HCT116 (cell line): ENCODE data around the gene CCDC102B. TPM values are rescaled to one million over a fixed set of nuclear protein-coding genes. Genes with fewer than 3 reads are reported as not detected.

Source experiments
- ATAC-seq: fragments of 200-7000 bp; cut with Tn5 transposase; 2 replicates; pipeline ENCODE4 v1.9.1; 2020; ENCODE audit warnings: mild to moderate bottlenecking, moderate library complexity
- BruUV-seq: library from RNA; stranded (reverse); fragments of 400-500 nt; replicated peaks from 2 replicates; lab custom pipeline; 2021; lab: Mats Ljungman, UMichigan
- CTCF ChIA-PET: fragments of 300-600 bp; sonication (Branson Sonifier 250); formaldehyde crosslinking; loops from one replicate; lab custom pipeline; 2021; ENCODE audit warnings: antibody characterized with exemption; lab: Charles Lee
- POLR2A ChIA-PET: fragments of 300-600, 350-600 bp; sonication (Branson Sonifier 250); formaldehyde crosslinking; loops from one replicate; lab custom pipeline; 2021; ENCODE audit warnings: antibody characterized with exemption; lab: Charles Lee
- RAD21 ChIA-PET, 2 experiments: fragments of 300-600 bp; sonication (Branson Sonifier 250); formaldehyde crosslinking; loops; one replicate each; lab custom pipeline; 2023; ENCODE audit warnings: low total read pairs in 2 of 2; ENCODE audit not compliant: uncharacterized antibody in 2 of 2, unreplicated experiment in 2 of 2, low non-redundant PET in 1 of 2; lab: Charles Lee
- DNase-seq: peaks from one replicate; pipeline ENCODE4 v3.0.0-alpha.2; 2010; ENCODE audit warnings: low read depth, low spot score
- H2AFZ ChIP-seq: fragments of 200-600 bp; shearing (Covaris generic), sonication (generic); 2 replicates; pipeline ENCODE4 v1.6.1; 2017; ENCODE audit warnings: low read depth, mixed run types, mixed read lengths, antibody characterized with exemption, low read length; ENCODE audit not compliant: poor library complexity, severe bottlenecking
- H3K27ac ChIP-seq: 2 replicates; pipeline ENCODE4 v1.5.1; 2012; ENCODE audit warnings: low read depth, low read length
- H3K27me3 ChIP-seq: fragments of 200-600 bp; sonication (generic); 2 replicates; pipeline ENCODE4 v1.6.1; 2016; ENCODE audit warnings: mixed run types, low read length, mixed read lengths; ENCODE audit not compliant: insufficient read depth
- H3K36me3 ChIP-seq, 2 experiments: fragments of 200-500 bp in 1 of 2; fragments of 200-600 bp in 1 of 2; sonication (Bioruptor generic) in 1 of 2; sonication (generic) in 1 of 2; 2 replicates each; pipeline versions ENCODE4 v1.5.1 to v1.6.1; 2014 to 2016; ENCODE audit warnings: low read length in 2 of 2, inconsistent platforms in 1 of 2, mixed read lengths in 1 of 2, mixed run types in 1 of 2; ENCODE audit not compliant: insufficient read depth in 2 of 2, control insufficient read depth in 1 of 2
- H3K4me1 ChIP-seq, 2 experiments: fragments of 200-600 bp in 1 of 2; sonication (generic) in 1 of 2; 2 replicates each; pipeline versions ENCODE4 v1.5.1 to v1.6.1; 2012 to 2017; ENCODE audit warnings: low read length in 2 of 2, inconsistent platforms in 1 of 2, mild to moderate bottlenecking in 1 of 2, mixed read lengths in 1 of 2, mixed run types in 1 of 2, moderate library complexity in 1 of 2; ENCODE audit not compliant: insufficient read depth in 2 of 2, control insufficient read depth in 1 of 2
- H3K4me2 ChIP-seq: fragments of 200-600 bp; sonication (generic); 2 replicates; pipeline ENCODE4 v1.6.1; 2017; ENCODE audit warnings: mixed run types, low read length, mixed read lengths
- H3K4me3 ChIP-seq, 2 experiments: fragments of 200-600 bp in 1 of 2; sonication (generic) in 1 of 2; replicated peaks in 1 of 2; 2 replicates each; pipeline ENCODE4 v1.5.1; 2011 to 2016; ENCODE audit warnings: low read length in 2 of 2, control low read depth in 1 of 2, low read depth in 1 of 2, mild to moderate bottlenecking in 1 of 2, mixed read lengths in 1 of 2, mixed run types in 1 of 2
- H3K79me2 ChIP-seq: fragments of 200-600 bp; sonication (generic); 2 replicates; pipeline ENCODE4 v1.6.1; 2017; ENCODE audit warnings: mild to moderate bottlenecking, mixed run types, low read length, moderate library complexity, mixed read lengths; ENCODE audit not compliant: insufficient read depth
- H3K9ac ChIP-seq: fragments of 200-600 bp; sonication (generic); 2 replicates; pipeline ENCODE4 v1.6.1; 2016; ENCODE audit warnings: low read length, mixed read lengths
- H3K9me2 ChIP-seq: fragments of 200-600 bp; sonication (generic), shearing (Covaris generic); 2 replicates; pipeline ENCODE4 v1.6.1; 2017; ENCODE audit warnings: mixed run types, mild to moderate bottlenecking, moderate library complexity; ENCODE audit not compliant: insufficient read depth
- H3K9me3 ChIP-seq, 2 experiments: fragments of 200-500 bp in 1 of 2; fragments of 200-600 bp in 1 of 2; sonication (Bioruptor generic) in 1 of 2; sonication (generic) in 1 of 2; 2 replicates each; pipeline ENCODE4 v1.6.1; 2014 to 2017; ENCODE audit warnings: low read length in 2 of 2, mixed read lengths in 2 of 2, inconsistent platforms in 1 of 2, low read depth in 1 of 2, mild to moderate bottlenecking in 1 of 2, mixed run types in 1 of 2, moderate library complexity in 1 of 2; ENCODE audit not compliant: control insufficient read depth in 1 of 2, insufficient read depth in 1 of 2
- H4K20me1 ChIP-seq: fragments of 200-600 bp; sonication (generic), shearing (Covaris generic); 2 replicates; pipeline ENCODE4 v1.6.1; 2017; ENCODE audit warnings: mixed run types, mild to moderate bottlenecking, moderate library complexity; ENCODE audit not compliant: insufficient read depth
- ATF3 ChIP-seq: IDR thresholded peaks from 2 replicates; pipeline ENCODE4 v1.6.1; 2012
- CTCF ChIP-seq, 3 experiments: fragments of 200-600 bp in 1 of 3; sonication (generic) in 1 of 3; IDR thresholded peaks in 2 of 3; conservative IDR thresholded peaks in 1 of 3; 2 replicates each; pipeline ENCODE4 v1.5.1; 2012 to 2017; ENCODE audit warnings: low read depth in 2 of 3, low read length in 2 of 3, antibody characterized with exemption in 1 of 3, borderline replicate concordance in 1 of 3, control low read depth in 1 of 3, mild to moderate bottlenecking in 1 of 3, mixed read lengths in 1 of 3, mixed run types in 1 of 3, moderate library complexity in 1 of 3; ENCODE audit not compliant: insufficient read depth in 1 of 3
- EGR1 ChIP-seq: IDR thresholded peaks from 2 replicates; pipeline ENCODE4 v1.6.1; 2012; ENCODE audit warnings: low read depth
- ELF1 ChIP-seq: IDR thresholded peaks from 2 replicates; pipeline ENCODE4 v1.6.1; 2012; ENCODE audit warnings: low read depth, borderline replicate concordance
- SIN3A ChIP-seq: IDR thresholded peaks from 2 replicates; pipeline ENCODE4 v1.6.1; 2012; ENCODE audit warnings: low read depth
- intact Hi-C: fragments of 100-400 bp; cut with micrococcal nuclease; formaldehyde crosslinking; loops from 2 replicates; pipeline ENCODE4 v1.10.0; 2022
- total RNA-seq: library from RNA; stranded (reverse); gene quantifications from one replicate; pipeline ENCODE4 v1.2.1, GENCODE V29; 2021; ENCODE audit not compliant: unreplicated experiment
- TF ChIP-seq, protein P1 (sequence below): IDR thresholded peaks from 2 replicates; pipeline ENCODE4 v1.6.1; 2012

The CCDC102B gene
- total RNA-seq, 1 experiment from 2014 or later, result 1.9 TPM

- BruUV-seq, result no TSS peak
- Histone ChIP-seq H3K36me3 (no peaks in the 10 kb centered on the region), H3K79me2 (no peaks in the 10 kb centered on the region), H3K4me2 (no peak overlapping the region), H3K9me2 (no peaks in the 10 kb centered on the region), H3K27me3 (no peaks in the 10 kb centered on the region), H3K9ac (no peak overlapping the region), H2AFZ (no peak overlapping the region), H3K9me3 (no peaks in the 10 kb centered on the region), H3K27ac (no peak overlapping the region), H3K4me3 (no peak overlapping the region), H4K20me1 (no peaks in the 10 kb centered on the region), H3K4me1 (peaks cover 0 to 14% of the 10 kb centered on the region in 2 experiments; a peak in 3 of 4 replicates)
- ATAC-seq, result no peak
- no peak for DNase-seq
- TF ChIP-seq EGR1 (no peak), ELF1 (no peak), ATF3 (no peak), SIN3A (no peak)
- TF ChIP-seq, protein P1, sequence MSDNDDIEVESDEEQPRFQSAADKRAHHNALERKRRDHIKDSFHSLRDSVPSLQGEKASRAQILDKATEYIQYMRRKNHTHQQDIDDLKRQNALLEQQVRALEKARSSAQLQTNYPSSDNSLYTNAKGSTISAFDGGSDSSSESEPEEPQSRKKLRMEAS, result no peak
- ChIA-PET RAD21 (no interaction called here), POLR2A (no interaction called here), CTCF (no interaction called here)
- intact Hi-C loops, result no loop called here
These were observed 120.3 kb downstream of the CCDC102B start for GRCh38 chr18:68918216-68918615.

GRCh38 chr18:68919900-68920299, 122.0 kb downstream of the CCDC102B start:
- no TSS peak for BruUV-seq
- no peaks in the 10 kb centered on the region for H4K20me1 ChIP-seq
- H3K27me3 ChIP-seq, result no peaks in the 10 kb centered on the region
- intact Hi-C loops, result loop anchor here (10.0 kb wide), 1 partner anchor 1165 kb away; no protein-coding TSS in a partner anchor
- H3K9me3 ChIP-seq, result no peaks in the 10 kb centered on the region
- ATAC-seq (no peak), DNase-seq (no peak)
- H3K9ac ChIP-seq, result no peak overlapping the region
- TF ChIP-seq CTCF (IDR thresholded peaks at IDR 0.05 in 2 of 3, conservative IDR thresholded peaks at IDR 0.05 in 1 of 3; ENCODE audit: borderline replicate concordance in 1 of 3, insufficient read depth in 1 of 3, low read depth in 2 of 3, low read length in 2 of 3), result no peak
- H3K27ac ChIP-seq, result no peak overlapping the region
- ChIA-PET RAD21 (no interaction called here), POLR2A (no interaction called here), CTCF (no interaction called here)
- no peak overlapping the region for H2AFZ ChIP-seq
- no peaks in the 10 kb centered on the region for H3K79me2 ChIP-seq
- H3K4me3 ChIP-seq, result no peak overlapping the region
- no peak overlapping the region for H3K4me2 ChIP-seq
- peaks cover 0 to 14% of the 10 kb centered on the region in 2 experiments; a peak in 3 of 4 replicates for H3K4me1 ChIP-seq
- no peaks in the 10 kb centered on the region for H3K9me2 ChIP-seq
- no peaks in the 10 kb centered on the region for H3K36me3 ChIP-seq
